ENCODE results near the gene WDR19.

Gene WDR19

DNA sequence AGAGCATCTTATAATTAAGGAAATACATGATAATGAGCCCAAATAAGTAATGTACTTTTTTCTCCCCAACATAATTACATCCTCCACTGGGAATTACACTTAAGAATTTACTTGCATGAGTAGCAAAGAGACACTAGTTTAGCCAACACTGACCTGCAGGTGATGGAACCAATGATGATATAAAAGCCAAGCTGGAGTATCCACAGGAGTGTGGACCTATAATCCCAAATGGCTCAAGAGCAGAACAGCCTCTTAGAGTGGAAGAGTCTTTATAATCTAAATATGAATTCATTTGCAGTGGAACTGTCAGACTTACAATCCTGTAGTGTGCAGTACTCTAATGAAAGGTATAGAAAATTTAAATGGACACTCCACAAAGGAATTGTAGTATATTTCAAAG, 22.2 kb downstream of the WDR19 start:
- no peak for TF ChIP-seq ZNF274 (IDR thresholded peaks at IDR 0.05; ENCODE audit: low read depth, low read length)
- H3K4me3 ChIP-seq (ENCODE audit: low read length), result no peak overlapping the region

DNA sequence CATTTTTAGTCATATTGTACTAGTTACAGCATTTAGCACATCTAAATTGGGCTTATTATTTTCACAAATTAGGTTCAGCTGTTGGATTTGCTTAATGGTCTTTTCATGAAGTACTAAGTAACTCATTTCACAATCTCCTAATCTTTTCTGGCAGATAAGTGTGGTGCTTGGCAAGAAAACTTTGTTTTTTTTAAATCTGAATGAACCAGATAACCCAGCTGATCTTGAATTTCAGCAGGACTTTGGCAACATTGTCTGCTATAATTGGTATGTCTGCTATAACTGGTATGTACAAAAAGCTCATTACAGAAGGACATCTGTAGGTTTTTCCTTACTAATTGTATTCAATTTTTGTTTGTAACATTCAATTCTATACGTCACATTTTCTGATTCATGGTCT, 22.7 kb downstream of the WDR19 start:
- H3K4me3 ChIP-seq (ENCODE audit: low read length), result no peak overlapping the region
- TF ChIP-seq ZNF274 (IDR thresholded peaks at IDR 0.05; ENCODE audit: low read depth, low read length), result no peak

- TF ChIP-seq ZNF274 (IDR thresholded peaks at IDR 0.05; ENCODE audit: low read depth, low read length), result no peak
Measured at GRCh38 chr4:39205476-39205875, 23.1 kb downstream of the WDR19 start.

DNA sequence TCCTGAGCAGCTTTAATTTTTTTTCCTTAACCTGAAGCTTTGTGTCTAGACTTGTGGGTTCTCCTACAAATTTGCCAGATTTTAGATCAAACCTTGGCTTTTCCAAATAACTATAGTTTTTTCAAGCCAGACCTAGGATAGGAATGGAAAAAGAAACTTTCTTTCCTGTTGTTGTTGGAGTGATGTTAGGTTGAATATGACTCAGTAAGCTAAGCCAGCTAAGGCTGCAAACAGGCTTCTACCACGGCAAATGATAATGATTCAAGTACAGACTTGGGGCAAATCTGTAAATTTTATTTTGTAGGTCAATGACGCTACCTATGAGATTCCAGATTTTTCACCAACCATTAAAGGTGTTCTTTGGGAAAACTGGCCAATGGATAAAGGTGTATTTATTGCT, 45.6 kb downstream of the WDR19 start:
- TF ChIP-seq ZNF274 (IDR thresholded peaks at IDR 0.05; ENCODE audit: low read depth, low read length), result no peak
- no peak overlapping the region for H3K4me3 ChIP-seq (ENCODE audit: low read length)

More at GRCh38 chr4:39205476-39205875, 23.1 kb downstream of the WDR19 start:
- no peak overlapping the region for H3K4me3 ChIP-seq (ENCODE audit: low read length)

DNA sequence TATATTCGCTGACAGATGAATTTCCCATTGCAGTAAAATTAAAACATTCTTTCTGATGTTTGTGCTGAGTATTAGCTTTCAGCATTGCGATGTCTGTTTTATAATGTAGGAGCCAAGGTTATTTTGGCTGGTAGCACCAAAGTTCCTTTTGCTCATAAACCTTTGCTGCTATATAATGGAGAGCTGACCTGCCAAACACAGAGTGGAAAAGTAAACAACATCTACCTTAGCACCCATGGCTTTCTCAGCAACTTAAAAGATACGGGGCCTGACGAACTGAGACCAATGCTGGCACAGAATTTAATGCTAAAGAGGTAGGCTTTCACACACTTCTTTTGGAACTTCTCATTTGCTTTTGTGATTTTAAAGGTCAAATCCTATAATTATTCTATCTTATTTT, 46.0 kb downstream of the WDR19 start:
- TF ChIP-seq ZNF274 (IDR thresholded peaks at IDR 0.05; ENCODE audit: low read depth, low read length), result no peak
- no peak overlapping the region for H3K4me3 ChIP-seq (ENCODE audit: low read length)

DNA sequence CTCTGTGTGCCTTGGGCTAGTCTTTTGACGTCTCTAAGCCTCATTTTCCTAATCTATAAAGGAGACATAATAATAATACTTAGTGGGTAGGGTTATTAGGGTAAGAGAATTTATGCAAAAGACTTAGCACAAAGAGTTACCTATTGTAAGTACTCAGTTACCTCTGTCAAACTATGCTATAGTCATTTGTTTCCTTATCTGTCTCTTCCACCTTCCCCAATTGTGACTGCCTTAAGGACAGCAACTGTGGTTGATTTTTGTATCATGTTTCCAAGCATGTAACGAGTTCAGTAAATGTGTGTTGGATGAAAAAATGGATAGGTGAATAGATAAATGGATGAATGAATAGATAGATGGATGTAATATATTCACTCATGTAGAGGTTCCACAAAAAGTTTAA, 48.1 kb downstream of the WDR19 start:
- no peak overlapping the region for H3K4me3 ChIP-seq (ENCODE audit: low read length)
- TF ChIP-seq ZNF274 (IDR thresholded peaks at IDR 0.05; ENCODE audit: low read depth, low read length), result no peak

DNA sequence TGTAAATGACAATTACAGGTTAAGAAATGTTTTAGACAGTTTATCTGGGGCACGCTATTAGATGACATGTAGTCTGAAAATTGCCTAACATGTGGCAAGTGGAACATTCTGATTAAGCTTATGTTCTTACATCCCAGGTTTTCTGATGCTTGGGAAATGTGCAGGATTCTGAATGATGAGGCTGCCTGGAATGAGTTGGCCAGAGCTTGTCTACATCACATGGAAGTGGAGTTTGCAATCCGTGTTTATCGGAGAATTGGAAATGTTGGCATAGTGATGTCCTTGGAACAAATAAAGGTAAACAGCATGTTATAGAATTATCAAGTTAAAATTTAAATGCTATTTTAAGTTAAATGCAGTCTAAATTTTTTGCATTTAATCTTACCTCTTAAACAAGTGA, 49.3 kb downstream of the WDR19 start:
- no peak for TF ChIP-seq ZNF274 (IDR thresholded peaks at IDR 0.05; ENCODE audit: low read depth, low read length)
- no peak overlapping the region for H3K4me3 ChIP-seq (ENCODE audit: low read length)

DNA sequence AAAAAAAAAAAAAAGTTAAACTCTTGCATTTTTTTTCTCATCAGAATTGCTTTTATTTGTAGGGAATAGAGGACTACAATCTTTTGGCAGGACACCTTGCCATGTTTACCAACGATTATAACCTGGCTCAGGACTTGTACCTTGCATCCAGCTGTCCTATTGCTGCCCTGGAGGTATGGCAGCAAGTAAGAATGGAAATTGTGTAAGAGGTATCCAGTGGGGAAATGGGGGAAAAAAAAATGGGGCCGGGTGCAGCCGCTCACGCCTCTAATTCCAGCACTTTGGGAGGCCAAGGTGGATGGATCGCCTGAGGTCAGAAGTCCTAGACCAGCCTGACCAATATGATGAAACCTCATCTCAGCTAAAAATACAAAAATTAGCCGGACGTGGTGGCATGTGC, 49.8 kb downstream of the WDR19 start:
- no peak for TF ChIP-seq ZNF274 (IDR thresholded peaks at IDR 0.05; ENCODE audit: low read depth, low read length)
- no peak overlapping the region for H3K4me3 ChIP-seq (ENCODE audit: low read length)

- TF ChIP-seq ZNF274 (IDR thresholded peaks at IDR 0.05; ENCODE audit: low read depth, low read length), result no peak
- no peak overlapping the region for H3K4me3 ChIP-seq (ENCODE audit: low read length)
Measured at GRCh38 chr4:39233114-39233513, 50.8 kb downstream of the WDR19 start.

DNA sequence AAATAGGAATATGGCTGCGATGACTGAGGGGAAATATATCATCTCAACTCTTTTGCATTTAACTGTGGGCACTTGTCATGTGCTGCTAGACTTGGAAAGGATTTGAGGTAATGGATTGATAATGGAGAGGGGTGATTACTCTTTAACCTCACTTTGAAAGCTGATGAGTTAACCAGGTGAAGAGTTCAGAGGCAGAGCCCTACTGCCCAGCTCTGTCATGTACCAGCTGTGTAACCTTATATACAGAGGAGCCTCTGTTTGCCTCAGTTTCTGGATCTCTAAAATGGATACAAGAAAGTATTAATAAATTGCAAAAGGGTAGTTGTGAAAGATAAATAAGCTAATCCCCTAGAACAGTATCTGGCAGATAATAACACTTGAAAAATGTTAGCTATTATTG, 51.5 kb downstream of the WDR19 start:
- TF ChIP-seq ZNF274 (IDR thresholded peaks at IDR 0.05; ENCODE audit: low read depth, low read length), result no peak
- no peak overlapping the region for H3K4me3 ChIP-seq (ENCODE audit: low read length)

- no peak for TF ChIP-seq ZNF274 (IDR thresholded peaks at IDR 0.05; ENCODE audit: low read depth, low read length)
Measured at GRCh38 chr4:39235021-39235420, 52.7 kb downstream of the WDR19 start.

DNA sequence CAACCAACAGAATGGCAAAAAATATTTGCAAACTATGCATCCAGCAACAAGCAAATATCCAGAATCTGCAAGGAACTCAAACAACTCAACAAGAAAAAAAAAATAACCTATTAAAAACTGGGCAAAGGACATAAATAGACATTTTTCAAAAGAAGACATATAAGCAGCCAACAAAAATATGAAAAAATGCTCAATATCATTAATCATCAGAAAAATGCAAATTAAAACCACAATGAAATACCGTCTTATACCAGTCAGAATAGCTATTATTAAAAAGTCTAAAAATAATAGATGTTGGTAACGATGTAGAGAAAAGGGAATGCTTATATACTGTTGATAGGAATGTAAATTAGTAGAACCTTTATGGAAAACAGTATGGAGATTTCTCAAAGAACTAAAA, 53.4 kb downstream of the WDR19 start:
- no peak overlapping the region for H3K4me3 ChIP-seq (ENCODE audit: low read length)
- no peak for TF ChIP-seq ZNF274 (IDR thresholded peaks at IDR 0.05; ENCODE audit: low read depth, low read length)

More at GRCh38 chr4:39235021-39235420, 52.7 kb downstream of the WDR19 start:
- H3K4me3 ChIP-seq (ENCODE audit: low read length), result no peak overlapping the region

- TF ChIP-seq ZNF274 (IDR thresholded peaks at IDR 0.05; ENCODE audit: low read depth, low read length), result no peak
- H3K4me3 ChIP-seq (ENCODE audit: low read length), result no peak overlapping the region
Measured at GRCh38 chr4:39237179-39237578, 54.9 kb downstream of the WDR19 start.

GRCh38 chr4:39243462-39243861, 61.1 kb downstream of the WDR19 start:
- no peak for TF ChIP-seq ZNF274 (IDR thresholded peaks at IDR 0.05; ENCODE audit: low read depth, low read length)
- H3K4me3 ChIP-seq (ENCODE audit: low read length), result no peak overlapping the region

DNA sequence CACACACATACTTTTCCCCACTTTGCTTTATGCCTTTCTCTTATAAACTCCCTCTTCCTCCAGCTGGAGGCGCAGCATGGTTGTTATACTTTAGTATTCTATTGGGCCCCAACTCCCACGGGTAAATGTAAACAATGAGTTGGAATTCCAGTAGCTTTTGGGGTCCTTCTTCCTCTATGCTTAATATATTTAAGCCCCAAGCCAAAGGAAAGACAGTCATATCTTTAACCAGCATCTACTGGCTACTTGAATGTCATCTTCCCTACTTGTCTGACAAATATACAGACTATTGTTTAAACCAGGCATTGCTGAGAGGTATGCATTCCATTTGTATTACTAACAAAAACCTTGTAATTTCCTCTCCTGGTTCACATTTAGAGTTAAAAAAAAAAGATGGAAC, 72.9 kb downstream of the WDR19 start:
- TF ChIP-seq ZNF274 (IDR thresholded peaks at IDR 0.05; ENCODE audit: low read depth, low read length), result no peak
- H3K4me3 ChIP-seq (ENCODE audit: low read length), result no peak overlapping the region

DNA sequence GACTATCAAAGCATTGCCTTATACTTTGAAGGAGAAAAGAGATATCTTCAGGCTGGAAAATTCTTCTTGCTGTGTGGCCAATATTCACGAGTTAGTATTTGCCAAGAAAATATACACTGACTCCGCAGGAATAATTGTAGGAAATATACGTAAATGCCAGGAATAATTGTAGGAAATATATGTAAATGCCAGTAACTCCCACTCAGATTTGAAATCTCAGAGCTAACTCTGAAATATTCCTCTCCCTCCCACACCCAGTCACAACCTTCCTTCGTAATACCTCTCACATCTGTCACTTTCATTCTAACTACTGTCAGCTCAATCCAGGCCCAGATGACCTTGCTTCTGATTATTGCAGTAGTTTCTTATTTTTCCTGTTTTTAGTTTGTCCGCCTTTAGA, 73.5 kb downstream of the WDR19 start:
- TF ChIP-seq ZNF274 (IDR thresholded peaks at IDR 0.05; ENCODE audit: low read depth, low read length), result no peak

More for the DNA sequence above, 73.5 kb downstream of the WDR19 start:
- H3K4me3 ChIP-seq (ENCODE audit: low read length), result no peak overlapping the region

Data from GM08714 (cell line).